AG04450 (cell line): ENCODE results near the gene SCFD2. TPM values are rescaled to one million over a fixed set of nuclear protein-coding genes. Genes with fewer than 3 reads are reported as not detected.

ENCODE experiments used
- CTCF ChIA-PET: fragments of 300-600, 350-600 bp; formaldehyde crosslinking; extraction: SDS; loops from one replicate; lab custom pipeline; 2022; ENCODE audit warnings: antibody characterized with exemption, inconsistent platforms; lab: Charles Lee
- POLR2A ChIA-PET: fragments of 350-600 bp; formaldehyde crosslinking; extraction: SDS; loops from one replicate; lab custom pipeline; 2021; ENCODE audit warnings: antibody characterized with exemption, inconsistent platforms; lab: Yijun Ruan, JAX
- DNase-seq: peaks from one replicate; pipeline ENCODE4 v3.0.0-alpha.2; 2011; ENCODE audit warnings: low read depth, low spot score
- H3K27ac ChIP-seq: one replicate; pipeline ENCODE4 v1.5.1; 2012; ENCODE audit warnings: low read depth, low read length, control low read depth
- H3K27me3 ChIP-seq: one replicate; pipeline ENCODE4 v1.6.0; 2012; ENCODE audit warnings: low read length; ENCODE audit not compliant: control insufficient read depth, insufficient read depth
- H3K4me3 ChIP-seq: 2 replicates; pipeline ENCODE4 v1.5.1; 2011; ENCODE audit warnings: mild to moderate bottlenecking, low read depth, low read length, control low read depth
- H3K9me3 ChIP-seq: 2 replicates; pipeline ENCODE4 v1.5.1; 2012; ENCODE audit warnings: low read length; ENCODE audit not compliant: control insufficient read depth, insufficient read depth
- polyA plus RNA-seq: library from polyadenylated mRNA; depleted of rRNA; stranded (reverse); fragments of >200 nt; gene quantifications from 2 replicates; pipeline ENCODE4 v1.2.3, GENCODE V29; 2011
- TF ChIP-seq, protein P1 (sequence below): IDR thresholded peaks from 2 replicates; pipeline ENCODE4 v1.5.1; 2011; ENCODE audit warnings: low read depth, low read length, control low read depth, inconsistent platforms

SCFD2 gene
- polyA plus RNA-seq, 1 experiment = 16.4 TPM

DNA sequence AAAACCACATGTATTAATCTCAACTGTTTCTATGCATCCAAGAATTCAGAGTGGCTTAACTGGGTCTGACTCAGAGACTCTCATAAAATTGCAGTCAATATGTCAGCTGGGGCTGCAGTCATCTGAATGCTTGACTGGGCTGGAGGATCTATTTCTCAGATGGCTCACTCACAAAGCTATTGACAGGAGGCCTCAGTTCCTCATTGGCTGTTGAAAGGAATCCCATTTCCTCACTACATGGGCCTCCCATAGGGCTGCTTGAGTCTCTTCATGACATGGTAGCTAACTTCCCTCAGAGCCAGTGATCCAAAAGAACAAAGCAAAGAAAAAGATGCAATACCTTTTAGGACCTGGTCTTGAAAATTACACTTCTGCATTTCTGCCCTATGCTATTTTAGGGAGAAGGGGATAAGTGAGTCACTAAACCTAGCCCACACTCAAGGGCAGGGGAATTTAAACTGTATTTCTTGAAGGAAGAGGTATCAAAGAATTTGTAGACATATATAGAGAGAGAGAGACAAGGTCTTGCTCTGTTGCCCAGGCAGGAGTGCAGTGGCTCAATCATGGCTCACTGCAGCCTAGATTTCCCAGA, 9.8 kb downstream of the SCFD2 start:
- DNase-seq = no peak
- ChIA-PET CTCF (no interaction called here), POLR2A (interaction anchor here (0.7 kb wide), 1 partner anchor 143 kb away, joined by 3 read pairs; no protein-coding TSS in a partner anchor)
- H3K27me3 ChIP-seq = no peaks in the 10 kb centered on the region
- peaks cover 8% of the 10 kb centered on the region for H3K9me3 ChIP-seq
- H3K27ac ChIP-seq = no peak overlapping the region
- TF ChIP-seq, protein P1, sequence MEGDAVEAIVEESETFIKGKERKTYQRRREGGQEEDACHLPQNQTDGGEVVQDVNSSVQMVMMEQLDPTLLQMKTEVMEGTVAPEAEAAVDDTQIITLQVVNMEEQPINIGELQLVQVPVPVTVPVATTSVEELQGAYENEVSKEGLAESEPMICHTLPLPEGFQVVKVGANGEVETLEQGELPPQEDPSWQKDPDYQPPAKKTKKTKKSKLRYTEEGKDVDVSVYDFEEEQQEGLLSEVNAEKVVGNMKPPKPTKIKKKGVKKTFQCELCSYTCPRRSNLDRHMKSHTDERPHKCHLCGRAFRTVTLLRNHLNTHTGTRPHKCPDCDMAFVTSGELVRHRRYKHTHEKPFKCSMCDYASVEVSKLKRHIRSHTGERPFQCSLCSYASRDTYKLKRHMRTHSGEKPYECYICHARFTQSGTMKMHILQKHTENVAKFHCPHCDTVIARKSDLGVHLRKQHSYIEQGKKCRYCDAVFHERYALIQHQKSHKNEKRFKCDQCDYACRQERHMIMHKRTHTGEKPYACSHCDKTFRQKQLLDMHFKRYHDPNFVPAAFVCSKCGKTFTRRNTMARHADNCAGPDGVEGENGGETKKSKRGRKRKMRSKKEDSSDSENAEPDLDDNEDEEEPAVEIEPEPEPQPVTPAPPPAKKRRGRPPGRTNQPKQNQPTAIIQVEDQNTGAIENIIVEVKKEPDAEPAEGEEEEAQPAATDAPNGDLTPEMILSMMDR = no peak
- H3K4me3 ChIP-seq = no peak overlapping the region

DNA sequence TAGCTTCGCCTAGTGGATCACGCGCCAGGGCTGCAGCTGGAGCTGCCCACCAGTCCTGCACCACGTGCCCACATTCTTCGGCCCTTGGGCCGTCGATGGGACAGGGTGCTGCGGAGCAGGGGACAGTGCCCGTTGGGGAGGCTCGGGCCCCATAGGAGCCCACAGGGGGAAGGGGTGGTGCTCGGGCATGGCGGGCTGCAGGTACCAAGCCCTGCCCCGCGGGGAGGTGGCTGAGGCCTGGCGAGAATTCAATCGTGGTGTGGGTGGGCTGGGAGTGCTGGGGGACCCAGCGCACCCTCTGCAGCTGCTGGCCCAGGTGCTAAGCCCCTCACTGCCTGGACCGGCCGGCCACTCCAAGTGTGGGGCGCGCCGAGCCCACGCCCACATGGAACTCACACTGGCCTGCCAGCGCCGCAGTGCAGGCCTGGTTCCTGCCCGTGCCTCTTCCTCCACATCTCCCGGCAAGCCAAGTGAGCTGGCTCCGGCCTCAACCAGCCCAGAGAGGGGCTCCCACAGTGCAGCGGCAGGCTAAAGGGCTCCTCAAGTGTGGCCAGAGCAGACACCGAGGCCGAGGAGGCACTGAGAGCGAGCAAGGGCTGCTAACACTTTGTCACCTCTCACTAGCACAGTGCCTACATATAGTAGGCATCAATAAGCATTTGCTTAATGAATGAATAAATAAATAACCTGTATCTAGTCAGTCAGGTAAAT, 11.7 kb downstream of the SCFD2 start:
- Histone ChIP-seq H3K27ac (no peak overlapping the region), H3K4me3 (no peak overlapping the region), H3K27me3 (no peaks in the 10 kb centered on the region), H3K9me3 (peaks cover 8% of the 10 kb centered on the region)
- DNase-seq = no peak
- TF ChIP-seq, protein P1 = no peak
- ChIA-PET POLR2A (no interaction called here), CTCF (no interaction called here)

DNA sequence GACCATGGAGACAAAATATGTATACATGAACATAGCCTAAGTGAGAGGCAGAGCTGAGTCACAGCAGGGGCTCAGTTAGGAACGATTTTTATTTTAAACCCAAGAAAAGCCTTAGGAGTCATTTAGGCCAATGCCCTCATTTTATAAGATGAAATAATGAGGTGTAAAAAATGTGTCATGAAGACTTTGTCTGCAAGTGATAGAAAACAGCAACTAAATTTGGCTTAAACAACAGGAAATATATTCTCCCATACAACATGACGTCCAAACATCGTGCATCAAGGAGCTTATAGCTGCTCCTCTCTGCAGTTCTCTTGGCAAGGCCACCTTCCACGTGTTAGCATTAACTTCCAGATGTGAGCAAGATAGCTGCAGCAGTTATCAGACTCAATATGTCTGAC, 16.8 kb downstream of the SCFD2 start:
- ChIA-PET POLR2A (interaction anchor here (0.7 kb wide), 1 partner anchor 1010 kb away, joined by 5 read pairs; no protein-coding TSS in a partner anchor), CTCF (interaction anchor here (1.6 kb wide), 1 partner anchor 334 kb away, joined by 3 read pairs; no protein-coding TSS in a partner anchor)

DNA sequence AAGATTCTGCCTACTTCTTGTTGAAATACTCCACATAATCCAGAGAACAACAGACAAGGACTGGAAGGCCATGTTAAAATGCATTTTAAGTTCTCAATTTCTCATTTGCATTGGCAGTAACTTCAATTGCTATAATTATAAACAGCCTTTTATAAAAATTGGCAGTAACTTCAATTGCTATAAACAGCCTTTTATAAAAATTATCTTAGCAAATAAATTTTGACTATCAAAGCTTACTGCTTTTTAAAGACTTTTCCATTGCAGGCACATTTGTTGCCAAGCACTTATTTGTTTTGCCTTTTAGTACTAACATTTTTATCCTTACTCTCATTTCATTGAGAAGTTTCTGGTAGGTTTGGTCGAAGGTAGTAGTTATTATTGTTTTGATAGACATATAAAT, 17.8 kb downstream of the SCFD2 start:
- Histone ChIP-seq H3K27me3 (no peaks in the 10 kb centered on the region), H3K4me3 (no peak overlapping the region), H3K9me3 (no peaks in the 10 kb centered on the region), H3K27ac (no peak overlapping the region)
- ChIA-PET CTCF (no interaction called here), POLR2A (no interaction called here)
- TF ChIP-seq, protein P1 = no peak
- no peak for DNase-seq

More for the DNA sequence above, 16.8 kb downstream of the SCFD2 start:
- H3K27ac ChIP-seq = no peak overlapping the region
- H3K4me3 ChIP-seq = no peak overlapping the region
- H3K27me3 ChIP-seq = no peaks in the 10 kb centered on the region
- no peak for DNase-seq
- TF ChIP-seq, protein P1 = no peak
- peaks cover 4% of the 10 kb centered on the region; the same call in 1 of the 2 replicates for H3K9me3 ChIP-seq
